GM18951 (cell line): Measurements from ENCODE around the gene C20orf173.
"Not testable (repeated sequence)": the region's sequence is repeated elsewhere in the genome, so short reads cannot be mapped to it uniquely, and the experiment has no call there.

Experiments
- POLR2A ChIP-seq: IDR thresholded peaks from 4 replicates; pipeline ENCODE4 v1.6.1; 2011; ENCODE audit warnings: mild to moderate bottlenecking; ENCODE audit not compliant: insufficient read length, insufficient read depth; ENCODE audit errors: extremely low read depth
- in situ Hi-C: fragments of 300-500 bp; cut with MboI; formaldehyde crosslinking; loops from one replicate; pipeline ENCODE4 v1.12.0; 2022; ENCODE audit warnings: low sequenced_read_pairs, mixed read lengths, inconsistent platforms; ENCODE audit not compliant: unreplicated experiment

C20orf173 gene

GRCh38 chr20:35539756-35540212 is 10.3 kb upstream of the C20orf173 start:
- in situ Hi-C loops: no loop called here
- peak; percentile 52 for TF ChIP-seq POLR2A

- no peak for TF ChIP-seq POLR2A
- in situ Hi-C loops: no loop called here
Measured at GRCh38 chr20:35527122-35527769, 2.2 kb downstream of the C20orf173 start.

- in situ Hi-C loops: no loop called here
- no peak for TF ChIP-seq POLR2A
Measured at GRCh38 chr20:35525639-35526038, 3.8 kb downstream of the C20orf173 start.

- in situ Hi-C loops: no loop called here
- TF ChIP-seq POLR2A: no peak
Measured at GRCh38 chr20:35523298-35523888, 6.1 kb downstream of the C20orf173 start.

GRCh38 chr20:35518955-35519354 is 10.5 kb downstream of the C20orf173 start:
- in situ Hi-C loops: no loop called here
- no peak for TF ChIP-seq POLR2A

- in situ Hi-C loops: not testable (repeated sequence)
Measured at GRCh38 chr20:35517767-35518166, 11.7 kb downstream of the C20orf173 start.

- in situ Hi-C loops: no loop called here
- no peak for TF ChIP-seq POLR2A
Measured at GRCh38 chr20:35517125-35517524, 12.3 kb downstream of the C20orf173 start.

- in situ Hi-C loops: no loop called here
- TF ChIP-seq POLR2A: no peak
Measured at GRCh38 chr20:35515949-35516645, 13.4 kb downstream of the C20orf173 start.

GRCh38 chr20:35515341-35515740 is 14.1 kb downstream of the C20orf173 start:
- in situ Hi-C loops: no loop called here
- no peak for TF ChIP-seq POLR2A

- in situ Hi-C loops: no loop called here
- no peak for TF ChIP-seq POLR2A
Measured at GRCh38 chr20:35514371-35514932, 15.0 kb downstream of the C20orf173 start.

- in situ Hi-C loops: no loop called here
- TF ChIP-seq POLR2A: no peak
Measured at GRCh38 chr20:35511814-35512420, 17.5 kb downstream of the C20orf173 start.

- in situ Hi-C loops: no loop called here
- no peak for TF ChIP-seq POLR2A
Measured at GRCh38 chr20:35510951-35511735, 18.3 kb downstream of the C20orf173 start.
